ENCODE results near the gene NPRL2. TPM values are rescaled to one million over a fixed set of nuclear protein-coding genes. Genes with fewer than 3 reads are reported as not detected.

The NPRL2 gene
- total RNA-seq, 1 donor, result 19.7 TPM

DNA sequence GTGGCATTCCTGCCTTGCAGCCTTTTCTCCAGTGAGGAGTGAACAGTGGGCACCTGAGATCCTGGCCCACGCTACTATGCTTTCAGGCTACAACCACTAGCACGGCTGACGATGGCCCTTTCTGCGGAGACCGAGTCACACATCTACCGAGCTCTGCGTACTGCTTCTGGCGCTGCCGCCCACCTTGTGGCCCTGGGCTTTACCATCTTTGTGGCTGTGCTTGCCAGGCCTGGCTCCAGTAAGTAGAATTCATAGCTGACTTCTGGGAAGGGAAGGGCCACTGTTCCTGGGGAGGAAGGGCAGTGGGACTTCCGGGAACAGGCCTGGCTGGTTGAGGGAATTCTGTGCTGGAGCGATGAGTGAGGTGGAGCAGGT is 735 bp upstream of the NPRL2 start:
- no peak for DNase-seq (ENCODE audit: low read depth)
- peak overlapping the region; percentile 98 for H3K4me3 ChIP-seq (ENCODE audit: low read depth, low read length)
- TF ChIP-seq, protein P1, sequence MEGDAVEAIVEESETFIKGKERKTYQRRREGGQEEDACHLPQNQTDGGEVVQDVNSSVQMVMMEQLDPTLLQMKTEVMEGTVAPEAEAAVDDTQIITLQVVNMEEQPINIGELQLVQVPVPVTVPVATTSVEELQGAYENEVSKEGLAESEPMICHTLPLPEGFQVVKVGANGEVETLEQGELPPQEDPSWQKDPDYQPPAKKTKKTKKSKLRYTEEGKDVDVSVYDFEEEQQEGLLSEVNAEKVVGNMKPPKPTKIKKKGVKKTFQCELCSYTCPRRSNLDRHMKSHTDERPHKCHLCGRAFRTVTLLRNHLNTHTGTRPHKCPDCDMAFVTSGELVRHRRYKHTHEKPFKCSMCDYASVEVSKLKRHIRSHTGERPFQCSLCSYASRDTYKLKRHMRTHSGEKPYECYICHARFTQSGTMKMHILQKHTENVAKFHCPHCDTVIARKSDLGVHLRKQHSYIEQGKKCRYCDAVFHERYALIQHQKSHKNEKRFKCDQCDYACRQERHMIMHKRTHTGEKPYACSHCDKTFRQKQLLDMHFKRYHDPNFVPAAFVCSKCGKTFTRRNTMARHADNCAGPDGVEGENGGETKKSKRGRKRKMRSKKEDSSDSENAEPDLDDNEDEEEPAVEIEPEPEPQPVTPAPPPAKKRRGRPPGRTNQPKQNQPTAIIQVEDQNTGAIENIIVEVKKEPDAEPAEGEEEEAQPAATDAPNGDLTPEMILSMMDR (IDR thresholded peaks at IDR 0.05; ENCODE audit: insufficient read depth, low read length), result no peak

DNA sequence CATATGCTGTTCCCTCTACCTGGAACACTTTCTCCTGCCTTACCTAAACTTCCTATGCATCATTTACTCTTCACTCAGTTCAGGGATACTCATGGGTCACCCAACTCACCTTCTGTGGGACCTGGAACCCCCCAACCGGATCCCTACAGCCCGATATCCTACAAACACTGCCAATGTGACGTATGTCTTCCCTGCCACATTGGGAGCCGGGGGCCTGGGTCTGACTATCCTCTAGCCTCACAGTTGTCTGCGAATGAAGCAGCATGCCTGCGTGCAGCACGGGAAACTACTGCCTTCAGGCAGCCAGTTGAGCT is 405 bp downstream of the NPRL2 start:
- H3K4me3 ChIP-seq (ENCODE audit: low read depth, low read length), result peak overlapping the region; percentile 98
- no peak for DNase-seq (ENCODE audit: low read depth)
- TF ChIP-seq, protein P1 (IDR thresholded peaks at IDR 0.05; ENCODE audit: insufficient read depth, low read length), result no peak

DNA sequence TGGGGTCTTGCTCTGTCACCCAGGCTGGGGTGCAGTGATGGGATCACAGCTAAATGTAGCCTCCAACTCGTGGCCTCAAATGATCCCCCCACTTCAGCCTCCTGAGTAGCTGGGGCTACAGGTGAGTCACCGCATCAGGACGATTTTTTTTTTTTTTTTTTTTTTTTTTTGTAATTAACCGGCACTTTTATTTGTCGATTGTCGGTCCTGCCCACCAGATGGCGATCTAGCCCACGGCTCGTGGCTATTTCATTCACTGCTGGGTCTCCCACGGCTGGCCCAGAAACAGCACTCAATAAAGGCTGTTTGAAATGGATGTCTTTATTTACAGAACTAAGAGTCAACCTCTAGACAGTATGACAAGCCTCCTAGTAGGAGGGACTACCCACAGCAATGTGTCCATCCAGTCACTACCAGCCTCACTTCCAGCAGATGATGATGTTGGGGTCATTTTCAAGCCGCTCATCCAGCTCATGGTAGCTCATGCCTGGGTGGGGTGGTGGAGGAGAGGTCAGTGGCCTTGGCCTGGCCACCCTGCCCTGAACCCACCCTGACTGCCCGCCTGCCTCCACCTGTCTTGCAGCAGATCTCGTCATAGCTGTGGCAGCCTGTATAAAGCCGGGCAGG is 3.3 kb downstream of the NPRL2 start:
- TF ChIP-seq, protein P1 (IDR thresholded peaks at IDR 0.05; ENCODE audit: insufficient read depth, low read length), result peak; percentile 63
- DNase-seq (ENCODE audit: low read depth), result peak; percentile 75
- H3K4me3 ChIP-seq (ENCODE audit: low read depth, low read length), result no peak overlapping the region

DNA sequence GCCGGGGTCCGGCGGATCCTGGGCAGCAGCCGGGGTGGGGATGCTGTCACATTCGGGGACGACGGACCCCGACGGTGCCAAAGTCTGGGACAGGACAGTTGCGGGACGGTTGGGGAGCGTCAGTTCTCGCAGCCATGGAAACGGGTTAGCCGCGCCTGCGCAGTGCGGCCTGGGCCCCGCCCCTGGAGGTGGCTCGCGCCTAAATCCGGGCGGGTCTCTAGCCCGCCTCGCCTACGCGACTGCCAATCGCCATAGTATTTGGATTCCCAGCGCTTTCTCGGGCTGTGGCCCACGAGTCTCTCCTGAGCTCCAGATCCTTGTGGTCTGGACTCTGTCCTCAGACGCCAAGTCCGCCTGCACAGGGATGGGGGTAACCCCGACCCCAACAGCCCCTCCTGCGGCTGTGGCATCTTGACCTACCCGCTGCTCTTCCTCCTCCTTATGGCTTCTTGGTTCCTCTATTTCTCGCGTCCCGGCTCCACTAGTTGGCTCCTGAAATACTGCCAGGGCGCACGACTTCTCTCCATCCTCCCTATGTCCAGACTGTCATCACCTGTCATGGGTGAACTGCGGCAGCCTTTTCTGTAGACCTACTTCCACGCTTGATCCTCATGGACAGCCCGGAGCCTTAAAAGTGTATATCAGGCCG is 4.9 kb downstream of the NPRL2 start, which contains the start of gene ZMYND10:
TSS of gene ZMYND10 (minus strand) at position 147 of the 649 bp plus-strand sequence. CDS start 153 bp downstream, outside the sequence.
- TF ChIP-seq, protein P1 (IDR thresholded peaks at IDR 0.05; ENCODE audit: insufficient read depth, low read length), result no peak
- DNase-seq (ENCODE audit: low read depth), result peak; percentile 52
- H3K4me3 ChIP-seq (ENCODE audit: low read depth, low read length), result peak within 1 kb of the TSS; percentile 67

DNA sequence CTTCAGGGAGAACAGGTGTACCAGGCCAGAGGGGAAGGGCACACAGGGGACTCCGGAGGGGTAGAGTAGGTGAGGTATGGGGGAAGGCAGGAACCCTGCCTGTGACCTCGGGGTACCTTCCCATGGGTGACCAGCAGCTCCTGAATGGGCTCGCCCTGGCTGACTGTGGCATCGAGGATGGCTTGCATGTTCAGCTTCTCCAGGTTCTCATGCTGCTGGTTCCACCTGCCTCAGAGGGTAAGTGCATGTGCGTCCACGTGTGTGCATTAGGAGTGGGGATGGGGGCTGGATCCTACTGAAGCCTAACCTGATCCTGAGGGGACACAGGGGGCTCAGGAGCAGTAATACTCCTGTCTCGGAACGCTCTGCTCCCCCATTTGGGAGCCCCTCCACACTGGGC is 5.6 kb downstream of the NPRL2 start:
- no peak for DNase-seq (ENCODE audit: low read depth)
- TF ChIP-seq, protein P1 (IDR thresholded peaks at IDR 0.05; ENCODE audit: insufficient read depth, low read length), result no peak
- peak overlapping the region; percentile 67 for H3K4me3 ChIP-seq (ENCODE audit: low read depth, low read length)

DNA sequence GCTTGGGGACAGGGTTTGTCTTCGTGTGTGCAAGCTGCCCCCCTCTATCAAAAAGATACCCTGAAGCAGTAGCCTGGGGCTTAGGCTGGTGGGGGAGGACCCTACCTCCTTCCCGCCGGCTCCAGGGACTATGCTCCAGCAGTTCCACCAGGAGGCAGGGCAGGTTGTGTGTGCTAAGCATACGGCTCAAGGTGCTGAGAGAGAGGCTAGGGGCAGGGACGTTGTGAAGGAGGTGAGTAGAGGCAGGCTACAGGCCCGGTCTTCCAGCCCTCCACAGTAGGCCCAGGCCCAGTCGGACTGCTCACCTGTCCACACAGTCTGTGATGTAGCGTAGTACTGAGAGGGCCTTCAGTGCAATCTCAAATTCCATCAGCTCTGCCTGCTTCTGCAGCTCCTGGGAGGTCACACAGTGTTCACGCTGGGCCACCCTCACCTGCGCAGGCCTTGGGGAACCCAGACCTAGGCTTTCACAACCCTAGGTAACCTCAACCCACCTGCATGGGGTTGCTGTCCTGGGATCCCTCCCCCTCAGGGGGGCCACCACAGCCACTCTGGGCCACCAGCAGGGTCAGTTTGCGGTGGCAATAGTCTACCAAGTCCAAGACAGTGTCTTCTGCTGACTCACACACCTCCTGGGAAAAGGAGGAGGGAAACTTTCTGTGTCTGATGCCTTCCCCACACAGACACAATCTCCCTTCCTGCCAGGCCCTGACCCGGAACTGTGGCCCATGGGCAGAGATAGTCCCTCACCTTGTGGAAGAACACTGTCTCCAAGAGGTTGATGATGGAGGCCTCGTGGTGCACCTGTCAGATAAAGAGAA is 7.6 kb downstream of the NPRL2 start:
- no peak overlapping the region for H3K4me3 ChIP-seq (ENCODE audit: low read depth, low read length)
- TF ChIP-seq, protein P1 (IDR thresholded peaks at IDR 0.05; ENCODE audit: insufficient read depth, low read length), result no peak
- DNase-seq (ENCODE audit: low read depth), result no peak

Measured in fibroblast of the aortic adventitia (primary cell).